SK-N-SH treated with all-trans-retinoic acid at 6 μM for 48 hours (cell line): Measurements from ENCODE around the gene NTSR1.
"Not testable (repeated sequence)": the region's sequence is repeated elsewhere in the genome, so short reads cannot be mapped to it uniquely, and the experiment has no call there.

Source experiments
- ATAC-seq: fragments of 200-7000 bp; cut with Tn5 transposase; 3 replicates; pipeline ENCODE4 v1.9.1; 2020; ENCODE audit warnings: mild to moderate bottlenecking, moderate library complexity
- ARNTL ChIP-seq: fragments of 450-650 bp; formaldehyde crosslinking; IDR thresholded peaks from 2 replicates; pipeline ENCODE4 v1.5.0; 2020; ENCODE audit warnings: low read depth, mild to moderate bottlenecking, moderate library complexity, borderline replicate concordance
- BACH2 ChIP-seq: fragments of 250-450 bp; sonication (Bioruptor Pico); IDR thresholded peaks from 2 replicates; pipeline ENCODE4 v1.9.0; 2021; ENCODE audit warnings: mild to moderate bottlenecking, borderline replicate concordance
- CREB5 ChIP-seq: fragments of 250-450 bp; sonication (Bioruptor Pico); IDR thresholded peaks from 2 replicates; pipeline ENCODE4 v1.5.1; 2020; ENCODE audit warnings: low read depth, mild to moderate bottlenecking, moderate library complexity
- CSDC2 ChIP-seq: fragments of 250-450 bp; sonication (Bioruptor Pico); IDR thresholded peaks from 2 replicates; pipeline ENCODE4 v1.5.0; 2020; ENCODE audit warnings: mild to moderate bottlenecking, moderate library complexity
- CSRNP3 ChIP-seq: fragments of 250-450 bp; sonication (Bioruptor Pico); IDR thresholded peaks from 2 replicates; pipeline ENCODE4 v1.5.1; 2021; ENCODE audit warnings: mild to moderate bottlenecking, moderate library complexity
- ESRRG ChIP-seq: fragments of 250-450 bp; sonication (Bioruptor Pico); IDR thresholded peaks from 2 replicates; pipeline ENCODE4 v1.6.1; 2021; ENCODE audit warnings: mild to moderate bottlenecking
- GLIS3 ChIP-seq: fragments of 250-450 bp; sonication (Bioruptor Pico); IDR thresholded peaks from 2 replicates; pipeline ENCODE4 v1.5.0; 2020; ENCODE audit warnings: mild to moderate bottlenecking, moderate library complexity
- OSR1 ChIP-seq: fragments of 250-450 bp; sonication (Bioruptor Pico); IDR thresholded peaks from 2 replicates; pipeline ENCODE4 v1.8.0; 2022; ENCODE audit warnings: moderate library complexity, mild to moderate bottlenecking, inconsistent platforms
- PPARA ChIP-seq: fragments of 250-450 bp; sonication (Bioruptor Pico); IDR thresholded peaks from 2 replicates; pipeline ENCODE4 v1.5.0; 2020; ENCODE audit warnings: mild to moderate bottlenecking, borderline replicate concordance
- RARB ChIP-seq: fragments of 250-450 bp; sonication (Bioruptor Pico); IDR thresholded peaks from 2 replicates; pipeline ENCODE4 v1.8.0; 2021; ENCODE audit warnings: mild to moderate bottlenecking, moderate library complexity
- TCF4 ChIP-seq: fragments of 250-450 bp; sonication (Bioruptor Pico); IDR thresholded peaks from 2 replicates; pipeline ENCODE4 v1.8.0; 2021; ENCODE audit warnings: mild to moderate bottlenecking, moderate library complexity, borderline replicate concordance
- ZC3H10 ChIP-seq: fragments of 250-450 bp; sonication (Bioruptor Pico); IDR thresholded peaks from 2 replicates; pipeline ENCODE4 v1.5.1; 2021; ENCODE audit warnings: mild to moderate bottlenecking, moderate library complexity
- ZFP3 ChIP-seq: fragments of 250-450 bp; sonication (Bioruptor Pico); IDR thresholded peaks from 2 replicates; pipeline ENCODE4 v1.5.0; 2020; ENCODE audit warnings: mild to moderate bottlenecking, moderate library complexity
- ZFP30 ChIP-seq: fragments of 450-650 bp; formaldehyde crosslinking; IDR thresholded peaks from 2 replicates; pipeline ENCODE4 v1.5.0; 2022; ENCODE audit warnings: mild to moderate bottlenecking, moderate library complexity
- ZNF8 ChIP-seq: fragments of 450-650 bp; formaldehyde crosslinking; IDR thresholded peaks from 2 replicates; pipeline ENCODE4 v1.5.0; 2020; ENCODE audit warnings: mild to moderate bottlenecking, moderate library complexity
- TF ChIP-seq, protein P1 (sequence below): fragments of 250-450 bp; sonication (Bioruptor Pico); IDR thresholded peaks from 2 replicates; pipeline ENCODE4 v1.8.0; 2020; ENCODE audit warnings: mild to moderate bottlenecking, moderate library complexity, borderline replicate concordance
- TF ChIP-seq, protein P2 (sequence below): fragments of 250-450 bp; sonication (Bioruptor Pico); IDR thresholded peaks from 2 replicates; pipeline ENCODE4 v1.5.0; 2020; ENCODE audit warnings: mild to moderate bottlenecking, moderate library complexity
- TF ChIP-seq, protein P3 (sequence below): fragments of 250-450 bp; sonication (Bioruptor Pico); IDR thresholded peaks from 2 replicates; pipeline ENCODE4 v1.8.0; 2021; ENCODE audit warnings: low read depth, mild to moderate bottlenecking, moderate library complexity, borderline replicate concordance

The NTSR1 gene

GRCh38 chr20:62682912-62683517 is 25.6 kb upstream of the NTSR1 start:
- TF ChIP-seq, protein P1, sequence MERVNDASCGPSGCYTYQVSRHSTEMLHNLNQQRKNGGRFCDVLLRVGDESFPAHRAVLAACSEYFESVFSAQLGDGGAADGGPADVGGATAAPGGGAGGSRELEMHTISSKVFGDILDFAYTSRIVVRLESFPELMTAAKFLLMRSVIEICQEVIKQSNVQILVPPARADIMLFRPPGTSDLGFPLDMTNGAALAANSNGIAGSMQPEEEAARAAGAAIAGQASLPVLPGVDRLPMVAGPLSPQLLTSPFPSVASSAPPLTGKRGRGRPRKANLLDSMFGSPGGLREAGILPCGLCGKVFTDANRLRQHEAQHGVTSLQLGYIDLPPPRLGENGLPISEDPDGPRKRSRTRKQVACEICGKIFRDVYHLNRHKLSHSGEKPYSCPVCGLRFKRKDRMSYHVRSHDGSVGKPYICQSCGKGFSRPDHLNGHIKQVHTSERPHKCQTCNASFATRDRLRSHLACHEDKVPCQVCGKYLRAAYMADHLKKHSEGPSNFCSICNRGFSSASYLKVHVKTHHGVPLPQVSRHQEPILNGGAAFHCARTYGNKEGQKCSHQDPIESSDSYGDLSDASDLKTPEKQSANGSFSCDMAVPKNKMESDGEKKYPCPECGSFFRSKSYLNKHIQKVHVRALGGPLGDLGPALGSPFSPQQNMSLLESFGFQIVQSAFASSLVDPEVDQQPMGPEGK: no peak
- TF ChIP-seq RARB (CRISPR knock-in tag) (no peak), PPARA (CRISPR knock-in tag) (no peak), ESRRG (no peak), CREB5 (CRISPR knock-in tag) (no peak), ARNTL (CRISPR knock-in tag) (no peak), CSDC2 (no peak), ZFP3 (CRISPR knock-in tag) (no peak), CSRNP3 (CRISPR knock-in tag) (no peak), TCF4 (CRISPR knock-in tag) (no peak), BACH2 (CRISPR knock-in tag) (no peak), OSR1 (CRISPR knock-in tag) (no peak), ZC3H10 (CRISPR knock-in tag) (no peak), ZNF8 (CRISPR knock-in tag) (no peak)
- TF ChIP-seq, protein P2, sequence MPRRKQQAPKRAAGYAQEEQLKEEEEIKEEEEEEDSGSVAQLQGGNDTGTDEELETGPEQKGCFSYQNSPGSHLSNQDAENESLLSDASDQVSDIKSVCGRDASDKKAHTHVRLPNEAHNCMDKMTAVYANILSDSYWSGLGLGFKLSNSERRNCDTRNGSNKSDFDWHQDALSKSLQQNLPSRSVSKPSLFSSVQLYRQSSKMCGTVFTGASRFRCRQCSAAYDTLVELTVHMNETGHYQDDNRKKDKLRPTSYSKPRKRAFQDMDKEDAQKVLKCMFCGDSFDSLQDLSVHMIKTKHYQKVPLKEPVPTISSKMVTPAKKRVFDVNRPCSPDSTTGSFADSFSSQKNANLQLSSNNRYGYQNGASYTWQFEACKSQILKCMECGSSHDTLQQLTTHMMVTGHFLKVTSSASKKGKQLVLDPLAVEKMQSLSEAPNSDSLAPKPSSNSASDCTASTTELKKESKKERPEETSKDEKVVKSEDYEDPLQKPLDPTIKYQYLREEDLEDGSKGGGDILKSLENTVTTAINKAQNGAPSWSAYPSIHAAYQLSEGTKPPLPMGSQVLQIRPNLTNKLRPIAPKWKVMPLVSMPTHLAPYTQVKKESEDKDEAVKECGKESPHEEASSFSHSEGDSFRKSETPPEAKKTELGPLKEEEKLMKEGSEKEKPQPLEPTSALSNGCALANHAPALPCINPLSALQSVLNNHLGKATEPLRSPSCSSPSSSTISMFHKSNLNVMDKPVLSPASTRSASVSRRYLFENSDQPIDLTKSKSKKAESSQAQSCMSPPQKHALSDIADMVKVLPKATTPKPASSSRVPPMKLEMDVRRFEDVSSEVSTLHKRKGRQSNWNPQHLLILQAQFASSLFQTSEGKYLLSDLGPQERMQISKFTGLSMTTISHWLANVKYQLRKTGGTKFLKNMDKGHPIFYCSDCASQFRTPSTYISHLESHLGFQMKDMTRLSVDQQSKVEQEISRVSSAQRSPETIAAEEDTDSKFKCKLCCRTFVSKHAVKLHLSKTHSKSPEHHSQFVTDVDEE: no peak
- ATAC-seq: no peak

DNA sequence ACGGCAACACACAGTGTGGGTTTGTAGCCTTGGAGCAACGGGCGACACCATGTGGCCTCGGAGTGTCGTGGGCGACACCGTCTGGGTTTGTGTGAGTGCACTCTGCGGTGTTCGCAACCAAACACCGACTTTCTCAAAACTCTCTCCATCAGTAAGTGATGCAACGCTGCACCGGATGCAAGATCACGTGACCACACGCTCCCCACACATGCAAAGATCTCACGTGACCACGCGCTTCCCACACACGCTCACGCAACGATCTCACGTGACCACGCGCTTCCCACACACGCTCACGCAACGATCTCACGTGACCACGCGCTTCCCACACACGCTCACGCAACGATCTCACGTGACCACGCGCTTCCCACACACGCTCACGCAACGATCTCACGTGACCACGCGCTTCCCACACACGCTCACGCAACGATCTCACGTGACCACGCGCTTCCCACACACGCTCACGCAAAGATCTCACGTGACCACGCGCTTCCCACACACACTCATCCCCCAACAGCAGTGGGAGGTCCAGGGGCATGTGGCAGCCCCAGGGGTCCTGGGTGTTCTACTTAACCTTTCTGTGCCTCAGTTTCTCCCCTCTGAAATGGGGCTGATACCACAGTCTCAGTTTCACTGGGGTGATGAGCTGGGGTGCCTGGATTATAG is 24.8 kb upstream of the NTSR1 start:
- not testable (repeated sequence) for ATAC-seq

DNA sequence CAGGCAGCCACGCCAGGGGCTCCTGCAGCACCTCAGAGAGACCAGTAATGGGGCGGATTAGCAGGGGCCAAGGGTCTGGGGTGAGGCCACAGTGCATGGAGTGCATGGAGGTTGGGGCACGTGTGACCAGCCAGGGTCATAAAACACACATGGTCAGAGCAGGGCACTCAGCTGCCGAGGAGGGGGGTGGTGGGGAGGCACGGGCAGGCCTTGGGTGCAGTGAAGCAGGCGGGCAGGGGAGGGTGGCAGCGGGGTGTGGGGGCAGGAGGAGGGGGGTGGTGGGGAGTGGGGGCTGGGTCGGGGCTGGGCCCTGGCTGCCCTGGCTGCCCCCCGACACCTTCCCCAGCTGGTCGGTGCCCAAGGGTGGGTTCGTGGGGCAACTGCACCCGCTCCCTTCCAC is 23.7 kb upstream of the NTSR1 start:
- no peak for ATAC-seq
- TF ChIP-seq GLIS3 (no peak), ESRRG (no peak), ZFP3 (CRISPR knock-in tag) (no peak), OSR1 (CRISPR knock-in tag) (no peak), CSRNP3 (CRISPR knock-in tag) (no peak), ZC3H10 (CRISPR knock-in tag) (no peak), CSDC2 (no peak), ZFP30 (CRISPR knock-in tag) (no peak), BACH2 (CRISPR knock-in tag) (no peak), ARNTL (CRISPR knock-in tag) (no peak), RARB (CRISPR knock-in tag) (no peak)
- TF ChIP-seq, protein P3, sequence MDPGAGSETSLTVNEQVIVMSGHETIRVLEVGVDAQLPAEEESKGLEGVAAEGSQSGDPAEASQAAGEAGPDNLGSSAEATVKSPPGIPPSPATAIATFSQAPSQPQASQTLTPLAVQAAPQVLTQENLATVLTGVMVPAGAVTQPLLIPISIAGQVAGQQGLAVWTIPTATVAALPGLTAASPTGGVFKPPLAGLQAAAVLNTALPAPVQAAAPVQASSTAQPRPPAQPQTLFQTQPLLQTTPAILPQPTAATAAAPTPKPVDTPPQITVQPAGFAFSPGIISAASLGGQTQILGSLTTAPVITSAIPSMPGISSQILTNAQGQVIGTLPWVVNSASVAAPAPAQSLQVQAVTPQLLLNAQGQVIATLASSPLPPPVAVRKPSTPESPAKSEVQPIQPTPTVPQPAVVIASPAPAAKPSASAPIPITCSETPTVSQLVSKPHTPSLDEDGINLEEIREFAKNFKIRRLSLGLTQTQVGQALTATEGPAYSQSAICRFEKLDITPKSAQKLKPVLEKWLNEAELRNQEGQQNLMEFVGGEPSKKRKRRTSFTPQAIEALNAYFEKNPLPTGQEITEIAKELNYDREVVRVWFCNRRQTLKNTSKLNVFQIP (CRISPR knock-in tag): no peak
